ENCODE measurements around the gene CDH4.

GRCh38 chr20:61284752-61285151 is 32.7 kb downstream of the CDH4 start:
- TF ChIP-seq, protein P1, sequence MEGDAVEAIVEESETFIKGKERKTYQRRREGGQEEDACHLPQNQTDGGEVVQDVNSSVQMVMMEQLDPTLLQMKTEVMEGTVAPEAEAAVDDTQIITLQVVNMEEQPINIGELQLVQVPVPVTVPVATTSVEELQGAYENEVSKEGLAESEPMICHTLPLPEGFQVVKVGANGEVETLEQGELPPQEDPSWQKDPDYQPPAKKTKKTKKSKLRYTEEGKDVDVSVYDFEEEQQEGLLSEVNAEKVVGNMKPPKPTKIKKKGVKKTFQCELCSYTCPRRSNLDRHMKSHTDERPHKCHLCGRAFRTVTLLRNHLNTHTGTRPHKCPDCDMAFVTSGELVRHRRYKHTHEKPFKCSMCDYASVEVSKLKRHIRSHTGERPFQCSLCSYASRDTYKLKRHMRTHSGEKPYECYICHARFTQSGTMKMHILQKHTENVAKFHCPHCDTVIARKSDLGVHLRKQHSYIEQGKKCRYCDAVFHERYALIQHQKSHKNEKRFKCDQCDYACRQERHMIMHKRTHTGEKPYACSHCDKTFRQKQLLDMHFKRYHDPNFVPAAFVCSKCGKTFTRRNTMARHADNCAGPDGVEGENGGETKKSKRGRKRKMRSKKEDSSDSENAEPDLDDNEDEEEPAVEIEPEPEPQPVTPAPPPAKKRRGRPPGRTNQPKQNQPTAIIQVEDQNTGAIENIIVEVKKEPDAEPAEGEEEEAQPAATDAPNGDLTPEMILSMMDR (IDR thresholded peaks at IDR 0.05) = no peak
- no peak for TF ChIP-seq EZH2 (IDR thresholded peaks at IDR 0.05)

Measured in neural progenitor cell (in vitro differentiated cells).